Loucy (cell line): ENCODE results near the gene ALAD.

Source experiments
- H2AFZ ChIP-seq: fragments of 200-600 bp; sonication (generic); 2 replicates; pipeline ENCODE4 v1.6.0; 2016; ENCODE audit warnings: antibody characterized with exemption, mild to moderate bottlenecking, low read length, moderate library complexity
- H3F3A ChIP-seq: fragments of 200-600 bp; 2 replicates; pipeline ENCODE4 v1.6.0; 2016; ENCODE audit warnings: antibody characterized with exemption, low read depth, mild to moderate bottlenecking
- H3K27me3 ChIP-seq: fragments of 200-600 bp; sonication (generic); 2 replicates; pipeline ENCODE4 v1.6.1; 2014; ENCODE audit warnings: low read length, mild to moderate bottlenecking; ENCODE audit not compliant: insufficient read depth, poor library complexity, severe bottlenecking
- H3K36me3 ChIP-seq: fragments of 200-600 bp; sonication (generic); 2 replicates; pipeline ENCODE4 v1.6.1; 2016; ENCODE audit warnings: low read length; ENCODE audit not compliant: insufficient read depth
- H3K4me1 ChIP-seq: fragments of 200-600 bp; sonication (generic); 2 replicates; pipeline ENCODE4 v1.5.1; 2014; ENCODE audit warnings: low read length, mild to moderate bottlenecking; ENCODE audit not compliant: insufficient read depth, poor library complexity, severe bottlenecking
- H3K4me2 ChIP-seq: fragments of 200-600 bp; sonication (generic); 2 replicates; pipeline ENCODE4 v1.6.0; 2014; ENCODE audit warnings: antibody characterized with exemption, low read length, low read depth, mild to moderate bottlenecking; ENCODE audit not compliant: poor library complexity, severe bottlenecking
- H3K4me3 ChIP-seq: fragments of 200-600 bp; sonication (generic); 2 replicates; pipeline ENCODE4 v1.5.1; 2014; ENCODE audit warnings: low read length, mild to moderate bottlenecking, mixed read lengths; ENCODE audit not compliant: poor library complexity, severe bottlenecking
- H3K79me2 ChIP-seq: fragments of 200-600 bp; sonication (generic); 2 replicates; pipeline ENCODE4 v1.6.1; 2014; ENCODE audit warnings: low read length; ENCODE audit not compliant: insufficient read depth
- H3K9ac ChIP-seq: fragments of 200-600 bp; sonication (generic); 2 replicates; pipeline ENCODE4 v1.6.0; 2014; ENCODE audit warnings: mild to moderate bottlenecking, low read depth, low read length, moderate library complexity; ENCODE audit not compliant: poor library complexity, severe bottlenecking
- H3K9me2 ChIP-seq: fragments of 200-600 bp; sonication (generic); replicated peaks from 2 replicates; pipeline ENCODE4 v1.6.1; 2016; ENCODE audit warnings: low read depth, low read length, mixed read lengths
- H3K9me3 ChIP-seq: fragments of 200-600 bp; sonication (generic); 2 replicates; pipeline ENCODE4 v1.6.1; 2014; ENCODE audit warnings: mild to moderate bottlenecking, antibody characterized with exemption, low read length, low read depth; ENCODE audit not compliant: insufficient read depth
- H4K20me1 ChIP-seq: fragments of 200-600 bp; sonication (generic); 2 replicates; pipeline ENCODE4 v1.6.0; 2014; ENCODE audit warnings: antibody characterized with exemption, low read length, mild to moderate bottlenecking; ENCODE audit not compliant: insufficient read depth, poor library complexity, severe bottlenecking
- CTCF ChIP-seq: fragments of 200-600 bp; sonication (generic); conservative IDR thresholded peaks from 2 replicates; pipeline ENCODE4 v1.5.1; 2014; ENCODE audit warnings: mild to moderate bottlenecking, antibody characterized with exemption, low read length
- EZH2phosphoT487 ChIP-seq: fragments of 200-600 bp; IDR thresholded peaks from 2 replicates; pipeline ENCODE4 v1.6.1; 2018; ENCODE audit warnings: antibody characterized with exemption, mild to moderate bottlenecking, moderate library complexity, borderline replicate concordance

The ALAD gene

GRCh38 chr9:113360242-113360842 is 40.7 kb downstream of the ALAD start:
- H2AFZ ChIP-seq = no peak overlapping the region
- H4K20me1 ChIP-seq = no peaks in the 10 kb centered on the region
- H3K4me3 ChIP-seq = no peak overlapping the region
- H3K4me2 ChIP-seq = no peak overlapping the region
- no peak overlapping the region for H3K9ac ChIP-seq
- no peaks in the 10 kb centered on the region for H3K9me2 ChIP-seq
- no peaks in the 10 kb centered on the region for H3K27me3 ChIP-seq
- no peaks in the 10 kb centered on the region for H3K9me3 ChIP-seq
- no peaks in the 10 kb centered on the region for H3K4me1 ChIP-seq
- H3F3A ChIP-seq = no peaks in the 10 kb centered on the region
- H3K79me2 ChIP-seq = no peaks in the 10 kb centered on the region
- TF ChIP-seq EZH2phosphoT487 = no peak
- TF ChIP-seq CTCF = no peak
- no peaks in the 10 kb centered on the region for H3K36me3 ChIP-seq

- Histone ChIP-seq H3F3A (no peaks in the 10 kb centered on the region), H3K79me2 (no peaks in the 10 kb centered on the region), H3K9ac (no peak overlapping the region), H3K4me1 (no peaks in the 10 kb centered on the region), H3K36me3 (no peaks in the 10 kb centered on the region), H2AFZ (no peak overlapping the region), H4K20me1 (no peaks in the 10 kb centered on the region), H3K9me3 (no peaks in the 10 kb centered on the region), H3K27me3 (no peaks in the 10 kb centered on the region), H3K9me2 (no peaks in the 10 kb centered on the region), H3K4me3 (no peak overlapping the region), H3K4me2 (no peak overlapping the region)
- TF ChIP-seq EZH2phosphoT487 (no peak), CTCF (no peak)
These were observed 41.7 kb downstream of the ALAD start for GRCh38 chr9:113359385-113359784.

GRCh38 chr9:113356686-113357292 is 44.3 kb downstream of the ALAD start:
- no peaks in the 10 kb centered on the region for H4K20me1 ChIP-seq
- no peak overlapping the region for H3K4me2 ChIP-seq
- H3F3A ChIP-seq = no peaks in the 10 kb centered on the region
- H3K9me3 ChIP-seq = no peaks in the 10 kb centered on the region
- no peak overlapping the region for H3K4me3 ChIP-seq
- H3K9ac ChIP-seq = no peak overlapping the region
- no peaks in the 10 kb centered on the region for H3K9me2 ChIP-seq
- no peaks in the 10 kb centered on the region for H3K4me1 ChIP-seq
- H3K36me3 ChIP-seq = no peaks in the 10 kb centered on the region
- no peak overlapping the region; the same call in 1 of the 2 replicates for H2AFZ ChIP-seq
- H3K79me2 ChIP-seq = no peaks in the 10 kb centered on the region
- H3K27me3 ChIP-seq = no peaks in the 10 kb centered on the region
- TF ChIP-seq CTCF = no peak
- no peak for TF ChIP-seq EZH2phosphoT487
